ENCODE results near the gene DOCK1.

Gene DOCK1

GRCh38 chr10:127386606-127387327 lies 481.5 kb downstream of the DOCK1 start:
- no peak overlapping the region for H3K27ac ChIP-seq (ENCODE audit: poor library complexity, severe bottlenecking)
- TF ChIP-seq CTCF (IDR thresholded peaks at IDR 0.05; ENCODE audit: poor library complexity, severe bottlenecking) = no peak
- no peak for ATAC-seq (ENCODE audit: low read depth)

GRCh38 chr10:127391875-127392274 lies 486.6 kb downstream of the DOCK1 start:
- TF ChIP-seq CTCF (IDR thresholded peaks at IDR 0.05; ENCODE audit: poor library complexity, severe bottlenecking) = no peak
- Histone ChIP-seq H3K4me3 (ENCODE audit: severe bottlenecking) (no peak overlapping the region), H3K27me3 (ENCODE audit: insufficient read depth, poor library complexity, severe bottlenecking) (no peaks in the 10 kb centered on the region), H3K4me1 (ENCODE audit: insufficient read depth, poor library complexity, severe bottlenecking) (no peaks in the 10 kb centered on the region), H3K27ac (ENCODE audit: poor library complexity, severe bottlenecking) (no peak overlapping the region), H3K36me3 (ENCODE audit: low read depth) (no peaks in the 10 kb centered on the region), H3K9me3 (ENCODE audit: severe bottlenecking) (no peaks in the 10 kb centered on the region)
- DNase-seq (ENCODE audit: low spot score) = no peak
- ATAC-seq (ENCODE audit: low read depth) = no peak

More at GRCh38 chr10:127386606-127387327, 481.5 kb downstream of the DOCK1 start:
- Histone ChIP-seq H3K4me3 (ENCODE audit: severe bottlenecking) (no peak overlapping the region), H3K36me3 (ENCODE audit: low read depth) (no peaks in the 10 kb centered on the region), H3K9me3 (ENCODE audit: severe bottlenecking) (no peaks in the 10 kb centered on the region), H3K4me1 (ENCODE audit: insufficient read depth, poor library complexity, severe bottlenecking) (no peaks in the 10 kb centered on the region), H3K27me3 (ENCODE audit: insufficient read depth, poor library complexity, severe bottlenecking) (no peaks in the 10 kb centered on the region)
- DNase-seq (ENCODE audit: low spot score) = no peak

DNA sequence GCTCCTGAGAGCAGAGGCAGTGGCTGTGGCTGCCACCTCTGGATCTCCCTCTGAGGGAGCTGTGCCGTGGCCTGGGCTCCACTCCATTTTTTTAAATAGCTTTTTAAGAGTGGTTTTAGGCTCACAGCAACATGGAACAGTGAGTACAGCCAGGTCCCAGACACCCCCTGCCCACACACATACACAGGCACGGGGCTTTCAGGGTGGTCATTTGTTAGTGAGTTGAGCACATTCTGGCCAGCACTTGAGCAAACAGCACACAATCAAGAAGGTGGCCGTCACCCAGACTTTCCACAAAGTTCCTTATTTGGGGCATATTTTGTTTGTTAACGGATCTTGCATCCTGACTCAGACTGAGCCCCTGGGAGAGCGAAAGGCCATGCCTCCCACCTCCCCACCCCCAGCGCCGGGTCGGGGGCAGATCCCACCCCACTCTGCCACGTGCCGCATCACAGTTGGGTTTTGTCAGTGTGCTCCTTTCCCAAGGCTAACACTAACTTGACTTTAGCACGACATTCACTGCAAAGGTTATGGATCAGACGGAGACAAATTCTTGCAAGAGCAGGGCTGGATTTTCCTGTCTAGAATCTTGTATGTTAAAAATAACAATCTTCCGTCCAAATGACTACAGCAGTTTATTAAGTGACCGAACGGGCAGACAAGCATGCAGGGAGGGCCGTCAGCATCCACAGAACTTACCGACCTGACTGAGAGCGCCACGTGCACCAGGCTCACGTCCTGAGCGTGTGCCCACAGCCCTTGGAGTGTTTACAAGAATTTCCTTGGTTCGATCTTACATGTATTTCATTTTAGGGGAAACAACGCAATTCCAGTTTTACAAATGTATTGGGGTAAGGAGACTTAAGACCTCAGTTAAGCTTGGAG lies 487.4 kb downstream of the DOCK1 start:
- no peak for TF ChIP-seq CTCF (IDR thresholded peaks at IDR 0.05; ENCODE audit: poor library complexity, severe bottlenecking)
- Histone ChIP-seq H3K27me3 (ENCODE audit: insufficient read depth, poor library complexity, severe bottlenecking) (no peaks in the 10 kb centered on the region), H3K36me3 (ENCODE audit: low read depth) (no peaks in the 10 kb centered on the region), H3K4me1 (ENCODE audit: insufficient read depth, poor library complexity, severe bottlenecking) (no peaks in the 10 kb centered on the region), H3K4me3 (ENCODE audit: severe bottlenecking) (no peak overlapping the region), H3K9me3 (ENCODE audit: severe bottlenecking) (no peaks in the 10 kb centered on the region), H3K27ac (ENCODE audit: poor library complexity, severe bottlenecking) (no peak overlapping the region)
- no peak for ATAC-seq (ENCODE audit: low read depth)
- no peak for DNase-seq (ENCODE audit: low spot score)

DNA sequence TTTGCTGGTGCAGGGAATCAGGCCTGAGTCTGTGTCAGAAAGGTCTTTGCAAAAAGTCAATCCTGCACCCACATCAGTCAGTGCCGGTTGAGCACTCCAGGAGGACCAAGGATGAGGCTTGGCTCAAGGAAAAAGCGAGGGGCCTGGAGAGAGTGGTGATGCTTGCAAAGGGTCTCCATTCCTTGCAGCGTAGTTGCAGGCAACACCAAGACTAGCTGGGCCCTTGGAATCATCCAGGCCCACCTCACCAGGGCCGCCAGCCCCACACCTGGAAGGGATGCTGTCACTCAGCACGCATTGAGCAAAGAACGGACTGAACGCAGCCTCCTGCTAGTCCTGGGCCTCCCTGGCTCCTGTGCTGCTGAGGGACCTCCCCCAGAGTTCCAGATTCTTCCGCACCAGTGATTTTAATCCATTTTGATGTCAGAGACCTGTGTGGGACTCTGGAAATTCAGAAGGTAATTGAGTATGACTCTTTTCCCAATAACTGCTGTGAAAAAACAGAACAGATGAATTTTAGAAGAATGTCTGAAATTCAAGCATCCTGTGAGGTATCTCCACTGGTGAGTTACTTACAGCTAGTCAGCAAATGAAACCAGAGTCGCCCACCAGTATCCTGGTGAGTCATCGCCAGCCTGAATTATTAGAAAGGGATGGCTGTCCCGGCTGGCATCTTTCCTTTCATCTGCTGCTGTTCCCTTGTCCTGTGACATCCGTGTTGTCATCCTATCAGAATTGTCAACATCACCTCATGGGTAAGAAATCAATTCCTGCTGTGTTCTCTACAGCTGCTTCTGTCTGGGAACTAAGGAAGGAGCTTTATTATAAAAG lies 493.1 kb downstream of the DOCK1 start:
- no peak overlapping the region for H3K4me3 ChIP-seq (ENCODE audit: severe bottlenecking)
- no peak overlapping the region for H3K27ac ChIP-seq (ENCODE audit: poor library complexity, severe bottlenecking)
- no peaks in the 10 kb centered on the region for H3K4me1 ChIP-seq (ENCODE audit: insufficient read depth, poor library complexity, severe bottlenecking)
- no peak for DNase-seq (ENCODE audit: low spot score)
- no peak for ATAC-seq (ENCODE audit: low read depth)
- no peak for TF ChIP-seq CTCF (IDR thresholded peaks at IDR 0.05; ENCODE audit: poor library complexity, severe bottlenecking)
- no peaks in the 10 kb centered on the region for H3K27me3 ChIP-seq (ENCODE audit: insufficient read depth, poor library complexity, severe bottlenecking)
- no peaks in the 10 kb centered on the region for H3K36me3 ChIP-seq (ENCODE audit: low read depth)
- no peaks in the 10 kb centered on the region for H3K9me3 ChIP-seq (ENCODE audit: severe bottlenecking)

Measured in RWPE2 (cell line).